Fibroblast of the aortic adventitia (primary cell): ENCODE measurements around the gene SPEF2. TPM values are rescaled to one million over a fixed set of nuclear protein-coding genes. Genes with fewer than 3 reads are reported as not detected.
A peak's percentile ranks its signal among the peaks of the same experiment; 100 is the strongest.

Source experiments
- DNase-seq: peaks from one replicate; pipeline ENCODE4 v3.0.0-alpha.2; 2010; ENCODE audit warnings: low read depth
- H3K4me3 ChIP-seq: 2 replicates; pipeline ENCODE4 v1.5.1; 2011; ENCODE audit warnings: low read depth, mild to moderate bottlenecking, control low read depth, low read length, moderate library complexity
- total RNA-seq: library from RNA; depleted of rRNA; stranded (reverse); fragments of >200 nt; gene quantifications from 2 replicates; pipeline ENCODE4 v1.2.3, GENCODE V29; 2012; ENCODE audit warnings: low replicate concordance
- TF ChIP-seq, protein P1 (sequence below): IDR thresholded peaks from 2 replicates; pipeline ENCODE4 v1.5.1; 2011; ENCODE audit warnings: mild to moderate bottlenecking, low read length, control low read depth, inconsistent platforms; ENCODE audit not compliant: insufficient read depth

Gene SPEF2, protein sequence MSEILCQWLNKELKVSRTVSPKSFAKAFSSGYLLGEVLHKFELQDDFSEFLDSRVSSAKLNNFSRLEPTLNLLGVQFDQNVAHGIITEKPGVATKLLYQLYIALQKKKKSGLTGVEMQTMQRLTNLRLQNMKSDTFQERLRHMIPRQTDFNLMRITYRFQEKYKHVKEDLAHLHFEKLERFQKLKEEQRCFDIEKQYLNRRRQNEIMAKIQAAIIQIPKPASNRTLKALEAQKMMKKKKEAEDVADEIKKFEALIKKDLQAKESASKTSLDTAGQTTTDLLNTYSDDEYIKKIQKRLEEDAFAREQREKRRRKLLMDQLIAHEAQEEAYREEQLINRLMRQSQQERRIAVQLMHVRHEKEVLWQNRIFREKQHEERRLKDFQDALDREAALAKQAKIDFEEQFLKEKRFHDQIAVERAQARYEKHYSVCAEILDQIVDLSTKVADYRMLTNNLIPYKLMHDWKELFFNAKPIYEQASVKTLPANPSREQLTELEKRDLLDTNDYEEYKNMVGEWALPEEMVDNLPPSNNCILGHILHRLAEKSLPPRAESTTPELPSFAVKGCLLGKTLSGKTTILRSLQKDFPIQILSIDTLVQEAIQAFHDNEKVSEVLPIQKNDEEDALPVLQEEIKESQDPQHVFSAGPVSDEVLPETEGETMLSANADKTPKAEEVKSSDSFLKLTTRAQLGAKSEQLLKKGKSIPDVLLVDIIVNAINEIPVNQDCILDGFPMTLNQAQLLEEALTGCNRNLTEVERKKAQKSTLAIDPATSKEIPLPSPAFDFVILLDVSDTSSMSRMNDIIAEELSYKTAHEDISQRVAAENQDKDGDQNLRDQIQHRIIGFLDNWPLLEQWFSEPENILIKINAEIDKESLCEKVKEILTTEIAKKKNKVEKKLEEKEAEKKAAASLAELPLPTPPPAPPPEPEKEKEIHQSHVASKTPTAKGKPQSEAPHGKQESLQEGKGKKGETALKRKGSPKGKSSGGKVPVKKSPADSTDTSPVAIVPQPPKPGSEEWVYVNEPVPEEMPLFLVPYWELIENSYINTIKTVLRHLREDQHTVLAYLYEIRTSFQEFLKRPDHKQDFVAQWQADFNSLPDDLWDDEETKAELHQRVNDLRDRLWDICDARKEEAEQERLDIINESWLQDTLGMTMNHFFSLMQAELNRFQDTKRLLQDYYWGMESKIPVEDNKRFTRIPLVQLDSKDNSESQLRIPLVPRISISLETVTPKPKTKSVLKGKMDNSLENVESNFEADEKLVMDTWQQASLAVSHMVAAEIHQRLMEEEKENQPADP (N-terminal part only)
- total RNA-seq = 5.7 and 19.0 TPM in 2 replicates

DNA sequence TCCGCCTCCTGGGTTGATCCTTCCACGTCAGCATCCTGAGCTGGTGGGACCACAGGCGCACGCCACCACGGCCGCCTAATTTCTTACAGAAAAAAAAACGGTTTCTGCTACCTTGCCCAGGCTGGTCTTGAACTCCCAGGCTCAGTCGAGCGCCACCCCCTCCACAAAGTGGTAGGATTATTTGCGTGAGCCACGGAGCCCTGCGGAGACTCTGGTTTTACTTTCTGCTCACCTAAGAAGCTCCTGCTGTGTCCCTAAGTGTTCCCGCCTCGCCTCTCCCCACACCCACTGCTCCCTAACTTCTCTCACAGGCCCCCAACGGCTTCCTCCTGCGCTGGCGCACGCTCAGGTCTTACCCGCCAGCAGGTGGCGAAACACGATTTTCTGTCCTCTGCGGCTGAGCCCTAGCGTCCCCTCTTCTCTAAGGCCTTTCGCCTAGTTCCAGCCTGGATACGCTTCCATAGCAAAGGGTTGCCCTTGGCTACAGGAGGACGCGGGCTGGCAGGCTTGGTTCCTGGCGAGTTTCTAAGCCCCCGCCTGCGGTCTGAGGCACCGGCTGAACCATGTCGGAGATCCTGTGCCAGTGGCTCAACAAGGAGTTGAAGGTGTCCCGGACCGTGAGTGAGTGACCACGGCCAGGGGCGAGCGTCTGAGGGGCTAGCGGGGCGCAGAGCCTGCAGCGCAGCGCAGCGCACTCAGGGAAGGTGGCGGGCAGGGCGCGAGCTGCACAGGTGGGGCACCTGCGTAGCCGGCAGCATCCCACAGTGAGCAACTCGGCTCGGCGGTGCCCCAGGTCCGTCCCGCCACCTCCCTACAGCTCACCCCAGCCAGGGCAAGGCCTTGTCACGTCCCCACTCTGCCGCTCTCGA lies at the start of gene SPEF2:
Gene SPEF2, plus strand, starts transcription at position 429 of the 869 bp plus-strand sequence. Its CDS starts 135 bp downstream, at position 564.
- TF ChIP-seq, protein P1, sequence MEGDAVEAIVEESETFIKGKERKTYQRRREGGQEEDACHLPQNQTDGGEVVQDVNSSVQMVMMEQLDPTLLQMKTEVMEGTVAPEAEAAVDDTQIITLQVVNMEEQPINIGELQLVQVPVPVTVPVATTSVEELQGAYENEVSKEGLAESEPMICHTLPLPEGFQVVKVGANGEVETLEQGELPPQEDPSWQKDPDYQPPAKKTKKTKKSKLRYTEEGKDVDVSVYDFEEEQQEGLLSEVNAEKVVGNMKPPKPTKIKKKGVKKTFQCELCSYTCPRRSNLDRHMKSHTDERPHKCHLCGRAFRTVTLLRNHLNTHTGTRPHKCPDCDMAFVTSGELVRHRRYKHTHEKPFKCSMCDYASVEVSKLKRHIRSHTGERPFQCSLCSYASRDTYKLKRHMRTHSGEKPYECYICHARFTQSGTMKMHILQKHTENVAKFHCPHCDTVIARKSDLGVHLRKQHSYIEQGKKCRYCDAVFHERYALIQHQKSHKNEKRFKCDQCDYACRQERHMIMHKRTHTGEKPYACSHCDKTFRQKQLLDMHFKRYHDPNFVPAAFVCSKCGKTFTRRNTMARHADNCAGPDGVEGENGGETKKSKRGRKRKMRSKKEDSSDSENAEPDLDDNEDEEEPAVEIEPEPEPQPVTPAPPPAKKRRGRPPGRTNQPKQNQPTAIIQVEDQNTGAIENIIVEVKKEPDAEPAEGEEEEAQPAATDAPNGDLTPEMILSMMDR = peak; percentile 81
- DNase-seq = peak; percentile 89
- peak within 1 kb of the TSS; percentile 90 for H3K4me3 ChIP-seq

DNA sequence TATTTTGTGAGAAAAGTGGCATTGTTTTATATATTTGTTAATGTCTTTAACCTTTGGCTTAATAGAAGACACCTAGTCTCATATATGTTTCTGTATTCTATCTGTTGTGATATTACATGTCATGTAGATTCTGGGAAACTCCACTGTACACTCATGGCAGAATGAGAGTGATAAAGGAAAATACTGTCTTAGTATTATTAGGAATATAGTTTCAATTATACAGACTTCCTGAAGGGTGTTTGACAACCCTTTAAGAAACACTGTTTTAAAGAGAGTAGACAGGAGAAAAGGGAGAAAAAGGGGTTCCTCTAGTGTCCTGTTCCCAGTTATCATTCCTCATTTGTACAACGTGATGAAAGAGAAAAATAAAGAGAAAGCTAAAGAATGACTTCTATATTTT lies 42.1 kb upstream of the SPEF2 start:
- TF ChIP-seq, protein P1 = no peak
- H3K4me3 ChIP-seq = no peak overlapping the region
- DNase-seq = no peak

DNA sequence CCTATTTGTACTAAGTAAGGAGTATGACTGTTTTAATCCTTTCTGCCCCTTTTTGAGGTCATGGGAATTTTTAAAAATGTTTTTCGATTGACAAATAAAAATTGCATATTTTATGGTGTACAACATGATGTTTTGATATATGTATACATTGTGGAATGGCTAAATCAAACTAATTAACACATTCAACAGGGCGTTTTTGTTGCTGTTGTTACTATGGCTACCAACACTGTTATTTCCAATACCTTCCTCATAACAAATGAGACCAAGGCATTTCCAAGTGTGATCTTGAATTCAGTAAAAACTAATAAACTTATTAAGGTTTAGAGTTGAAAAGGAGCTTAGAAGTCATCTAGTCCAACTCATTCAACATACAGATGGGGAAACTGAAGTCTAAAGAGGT lies 30.2 kb upstream of the SPEF2 start:
- no peak overlapping the region for H3K4me3 ChIP-seq
- DNase-seq = no peak
- TF ChIP-seq, protein P1 = no peak

DNA sequence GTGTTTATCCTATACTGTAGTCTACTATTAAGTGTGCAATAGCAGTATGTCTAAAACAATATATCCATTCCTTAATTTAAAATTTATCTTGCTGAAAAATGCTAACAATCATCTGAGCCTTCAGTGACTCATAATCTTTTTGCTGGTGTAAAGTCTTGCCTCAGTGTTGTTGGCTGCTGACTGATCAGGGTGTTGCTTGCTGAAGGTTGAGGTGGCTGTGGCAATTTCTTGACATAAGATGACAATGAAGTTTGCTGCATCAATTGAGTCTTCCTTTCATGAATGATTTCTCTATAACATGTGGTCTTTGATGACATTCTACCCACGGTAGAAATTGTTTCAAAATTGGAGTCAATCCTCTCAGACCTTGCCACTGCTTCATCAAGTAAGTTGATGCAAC lies 24.3 kb upstream of the SPEF2 start:
- H3K4me3 ChIP-seq = no peak overlapping the region
- TF ChIP-seq, protein P1 = no peak
- DNase-seq = no peak

DNA sequence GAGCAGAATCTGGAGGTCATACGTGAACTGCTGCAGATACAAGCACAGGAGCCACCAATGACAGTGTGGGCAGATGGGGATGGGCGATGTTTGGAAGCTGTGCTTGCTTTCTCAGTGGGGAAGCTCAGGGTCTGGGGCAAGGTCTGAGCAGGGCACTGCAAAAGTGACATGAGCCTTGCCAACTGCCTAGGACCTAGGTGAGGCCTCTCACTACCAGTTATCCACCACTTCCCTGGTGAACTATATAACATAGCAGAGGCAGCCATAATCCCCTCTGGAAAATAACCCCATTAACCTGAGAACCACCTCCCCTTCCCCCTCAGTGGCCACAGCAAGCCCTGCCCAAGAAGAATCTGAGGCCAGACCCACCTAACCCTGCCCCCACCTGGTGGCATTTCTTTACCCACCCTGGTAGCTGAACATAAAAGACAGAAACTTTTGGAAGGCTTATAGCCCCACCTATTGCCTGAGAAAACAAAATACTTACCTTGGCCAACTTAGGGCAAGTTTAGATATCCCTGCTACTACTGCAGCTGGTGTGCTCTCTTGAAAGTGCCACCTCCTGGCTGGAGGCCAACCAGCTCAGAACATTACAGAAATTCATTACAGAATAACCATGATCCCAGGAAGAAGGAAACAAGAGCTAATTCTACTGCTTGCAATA lies 18.8 kb upstream of the SPEF2 start:
- no peak for DNase-seq
- TF ChIP-seq, protein P1 = no peak
- no peak overlapping the region for H3K4me3 ChIP-seq
